PC-9 (cell line): ENCODE measurements around the gene DENND1A. TPM values are rescaled to one million over a fixed set of nuclear protein-coding genes. Genes with fewer than 3 reads are reported as not detected.

ENCODE experiments used
- BruUV-seq: library from RNA; stranded (reverse); fragments of 400-500 nt; replicated peaks from 2 replicates; lab custom pipeline; 2021; lab: Mats Ljungman, UMichigan
- CTCF ChIA-PET: fragments of 300-600 bp; sonication (Branson Sonifier 250); formaldehyde crosslinking; loops from one replicate; lab custom pipeline; 2022; ENCODE audit warnings: antibody characterized with exemption; lab: Charles Lee
- POLR2A ChIA-PET: fragments of 300-600 bp; sonication (Branson Sonifier 250); formaldehyde crosslinking; loops from one replicate; lab custom pipeline; 2022; ENCODE audit warnings: antibody characterized with exemption; ENCODE audit not compliant: unreplicated experiment; lab: Charles Lee
- DNase-seq, 2 experiments: peaks; one replicate each; pipeline versions ENCODE4 v3.0.0 to v3.0.0-alpha.2; 2015 to 2022; ENCODE audit warnings: mixed read lengths in 1 of 2
- H2AFZ ChIP-seq: fragments of 200-600 bp; sonication (generic); 2 replicates; pipeline ENCODE4 v1.8.1; 2017; ENCODE audit warnings: antibody characterized with exemption
- H3F3A ChIP-seq: fragments of 200-600 bp; sonication (generic); 2 replicates; pipeline ENCODE4 v1.8.1; 2017; ENCODE audit warnings: antibody characterized with exemption, mild to moderate bottlenecking, low read depth; ENCODE audit not compliant: insufficient read depth
- H3K27ac ChIP-seq: fragments of 200-600 bp; sonication (generic); 2 replicates; pipeline ENCODE4 v1.6.1; 2016; ENCODE audit warnings: mixed run types
- H3K27me3 ChIP-seq: fragments of 200-600 bp; sonication (generic); 2 replicates; pipeline ENCODE4 v1.6.1; 2016; ENCODE audit warnings: low read depth, mixed run types; ENCODE audit not compliant: insufficient read depth
- H3K36me3 ChIP-seq: fragments of 200-600 bp; sonication (generic); 2 replicates; pipeline ENCODE4 v1.6.1; 2016; ENCODE audit warnings: low read depth, mixed run types
- H3K4me1 ChIP-seq: fragments of 200-600 bp; sonication (generic); replicated peaks from 2 replicates; pipeline ENCODE4 v1.6.1; 2016; ENCODE audit warnings: mixed run types; ENCODE audit not compliant: insufficient read depth
- H3K4me2 ChIP-seq: fragments of 200-600 bp; sonication (generic); 2 replicates; pipeline ENCODE4 v1.6.1; 2017; ENCODE audit warnings: mixed run types
- H3K4me3 ChIP-seq: fragments of 200-600 bp; sonication (generic); 2 replicates; pipeline ENCODE4 v1.6.1; 2016; ENCODE audit warnings: mixed run types
- H3K79me2 ChIP-seq: fragments of 200-600 bp; sonication (generic); 2 replicates; pipeline ENCODE4 v1.6.1; 2017; ENCODE audit warnings: low read depth, mixed run types
- H3K9me2 ChIP-seq: fragments of 200-600 bp; sonication (generic); 2 replicates; pipeline ENCODE4 v1.8.1; 2017; ENCODE audit warnings: mild to moderate bottlenecking; ENCODE audit not compliant: insufficient read depth
- H3K9me3 ChIP-seq: fragments of 200-600 bp; sonication (generic); 2 replicates; pipeline ENCODE4 v1.8.1; 2016; ENCODE audit warnings: low read depth; ENCODE audit not compliant: insufficient read depth
- H4K20me1 ChIP-seq: fragments of 200-600 bp; sonication (generic); 2 replicates; pipeline ENCODE4 v1.8.1; 2017; ENCODE audit not compliant: insufficient read depth
- EZH2 ChIP-seq: fragments of 200-600 bp; sonication (generic); IDR thresholded peaks from 2 replicates; pipeline ENCODE4 v1.8.0; 2017; ENCODE audit warnings: antibody characterized with exemption, low read depth
- intact Hi-C: fragments of 100-400 bp; cut with micrococcal nuclease; formaldehyde crosslinking; loops from one replicate; pipeline ENCODE4 v1.10.0; 2022; ENCODE audit not compliant: unreplicated experiment
- total RNA-seq: library from RNA; stranded (reverse); gene quantifications from 2 replicates; pipeline ENCODE4 v1.2.3, GENCODE V29; 2021
- TF ChIP-seq, protein P1 (sequence below): fragments of 200-600 bp; sonication (generic); conservative IDR thresholded peaks from 2 replicates; pipeline ENCODE4 v1.6.1; 2017; ENCODE audit warnings: mixed run types, antibody characterized with exemption, mild to moderate bottlenecking, moderate library complexity

The DENND1A gene
- total RNA-seq, 1 experiment from 2014 or later = 37.7 TPM

GRCh38 chr9:123407217-123407851, 522.6 kb downstream of the DENND1A start:
- H3K27ac ChIP-seq = no peak overlapping the region
- CTCF ChIA-PET = no interaction called here
- intact Hi-C loops = no loop called here
- POLR2A ChIA-PET = interaction anchor here (0.7 kb wide), 1 partner anchor 90 kb away, joined by 5 read pairs; no protein-coding TSS in a partner anchor
- no peaks in the 10 kb centered on the region for H3K9me3 ChIP-seq
- H3K4me3 ChIP-seq = no peak overlapping the region
- no peaks in the 10 kb centered on the region for H3K4me1 ChIP-seq
- H3F3A ChIP-seq = no peaks in the 10 kb centered on the region
- no TSS peak for BruUV-seq
- H3K4me2 ChIP-seq = no peak overlapping the region
- no peak for DNase-seq
- TF ChIP-seq, protein P1, sequence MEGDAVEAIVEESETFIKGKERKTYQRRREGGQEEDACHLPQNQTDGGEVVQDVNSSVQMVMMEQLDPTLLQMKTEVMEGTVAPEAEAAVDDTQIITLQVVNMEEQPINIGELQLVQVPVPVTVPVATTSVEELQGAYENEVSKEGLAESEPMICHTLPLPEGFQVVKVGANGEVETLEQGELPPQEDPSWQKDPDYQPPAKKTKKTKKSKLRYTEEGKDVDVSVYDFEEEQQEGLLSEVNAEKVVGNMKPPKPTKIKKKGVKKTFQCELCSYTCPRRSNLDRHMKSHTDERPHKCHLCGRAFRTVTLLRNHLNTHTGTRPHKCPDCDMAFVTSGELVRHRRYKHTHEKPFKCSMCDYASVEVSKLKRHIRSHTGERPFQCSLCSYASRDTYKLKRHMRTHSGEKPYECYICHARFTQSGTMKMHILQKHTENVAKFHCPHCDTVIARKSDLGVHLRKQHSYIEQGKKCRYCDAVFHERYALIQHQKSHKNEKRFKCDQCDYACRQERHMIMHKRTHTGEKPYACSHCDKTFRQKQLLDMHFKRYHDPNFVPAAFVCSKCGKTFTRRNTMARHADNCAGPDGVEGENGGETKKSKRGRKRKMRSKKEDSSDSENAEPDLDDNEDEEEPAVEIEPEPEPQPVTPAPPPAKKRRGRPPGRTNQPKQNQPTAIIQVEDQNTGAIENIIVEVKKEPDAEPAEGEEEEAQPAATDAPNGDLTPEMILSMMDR = no peak
- no peak for TF ChIP-seq EZH2
- no peaks in the 10 kb centered on the region for H3K9me2 ChIP-seq
- no peaks in the 10 kb centered on the region for H3K36me3 ChIP-seq
- no peaks in the 10 kb centered on the region for H3K27me3 ChIP-seq
- no peak overlapping the region for H2AFZ ChIP-seq
- H4K20me1 ChIP-seq = no peaks in the 10 kb centered on the region
- H3K79me2 ChIP-seq = no peaks in the 10 kb centered on the region

DNA sequence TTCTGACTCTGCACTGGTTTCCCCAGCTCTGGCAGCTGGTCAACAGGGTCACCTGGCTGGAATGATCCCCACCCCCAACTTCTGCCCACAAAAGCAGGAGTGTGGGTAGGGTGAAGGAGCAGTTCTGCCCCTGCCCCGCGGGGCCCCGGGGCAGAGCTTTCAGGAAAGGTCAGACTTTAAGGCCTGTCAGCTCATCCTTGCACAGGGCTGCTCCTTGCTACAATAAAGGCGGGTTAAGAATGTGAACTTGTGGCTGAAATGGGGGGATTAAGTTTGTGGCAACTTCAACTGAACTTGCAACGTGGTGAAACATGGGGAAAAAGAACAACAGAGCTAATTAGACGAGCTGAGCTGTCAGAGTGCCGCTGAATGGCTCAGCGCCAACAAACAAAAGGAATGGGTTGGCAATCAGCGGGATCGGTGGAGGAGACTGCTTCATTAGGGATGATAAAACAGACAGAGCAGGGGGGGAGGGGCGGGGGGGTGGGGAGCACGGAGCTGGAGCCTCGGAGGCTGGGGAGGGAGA, 523.2 kb downstream of the DENND1A start:
- intact Hi-C loops = no loop called here
- no TSS peak for BruUV-seq
- no peak overlapping the region for H3K4me3 ChIP-seq
- H3K36me3 ChIP-seq = no peaks in the 10 kb centered on the region
- H4K20me1 ChIP-seq = no peaks in the 10 kb centered on the region
- DNase-seq = no peak
- H3K27me3 ChIP-seq = no peaks in the 10 kb centered on the region
- H3F3A ChIP-seq = no peaks in the 10 kb centered on the region
- H3K79me2 ChIP-seq = no peaks in the 10 kb centered on the region
- POLR2A ChIA-PET = interaction anchor here (0.6 to 0.7 kb wide), 2 partner anchors 11 to 74 kb away, joined by 6 to 9 read pairs; no protein-coding TSS in a partner anchor
- H3K9me2 ChIP-seq = no peaks in the 10 kb centered on the region
- no peak overlapping the region for H3K4me2 ChIP-seq
- no peaks in the 10 kb centered on the region for H3K9me3 ChIP-seq
- no peak overlapping the region for H3K27ac ChIP-seq
- no peaks in the 10 kb centered on the region for H3K4me1 ChIP-seq
- CTCF ChIA-PET = no interaction called here
- H2AFZ ChIP-seq = no peak overlapping the region
- TF ChIP-seq, protein P1 = no peak
- TF ChIP-seq EZH2 = no peak

DNA sequence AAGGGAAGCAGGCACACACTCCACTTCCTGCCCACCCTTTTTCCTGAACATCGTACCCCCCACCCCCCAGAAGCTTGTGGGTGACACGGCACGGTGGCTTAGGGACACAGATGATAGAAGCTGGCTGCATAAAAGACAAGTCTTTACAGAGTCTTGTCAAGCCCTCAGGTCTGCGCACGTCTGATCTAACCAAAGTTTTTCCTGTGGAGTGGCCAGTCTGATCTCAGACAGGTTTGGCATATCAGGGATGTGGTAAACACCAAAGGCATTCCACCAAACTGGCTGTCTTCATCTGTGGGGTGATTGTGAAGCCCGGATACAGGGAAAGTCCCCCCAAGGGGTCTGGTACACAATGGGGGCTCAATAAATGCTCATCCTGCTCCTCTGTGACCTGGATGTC, 523.9 kb downstream of the DENND1A start:
- H3K9me3 ChIP-seq = no peaks in the 10 kb centered on the region
- no peaks in the 10 kb centered on the region for H4K20me1 ChIP-seq
- ChIA-PET POLR2A (interaction anchor here (0.6 to 0.7 kb wide), 2 partner anchors 10 to 75 kb away, joined by 6 to 9 read pairs; no protein-coding TSS in a partner anchor), CTCF (no interaction called here)
- no TSS peak for BruUV-seq
- no peak overlapping the region for H2AFZ ChIP-seq
- H3K36me3 ChIP-seq = no peaks in the 10 kb centered on the region
- H3K4me3 ChIP-seq = no peak overlapping the region
- no peak overlapping the region for H3K4me2 ChIP-seq
- no peak overlapping the region for H3K27ac ChIP-seq
- TF ChIP-seq, protein P1 = no peak
- no peak for TF ChIP-seq EZH2
- no peak for DNase-seq
- no peaks in the 10 kb centered on the region for H3K4me1 ChIP-seq
- intact Hi-C loops = no loop called here
- no peaks in the 10 kb centered on the region for H3K9me2 ChIP-seq
- no peaks in the 10 kb centered on the region for H3K27me3 ChIP-seq
- H3K79me2 ChIP-seq = no peaks in the 10 kb centered on the region
- H3F3A ChIP-seq = no peaks in the 10 kb centered on the region
